ENCODE data around the gene CPNE7.

GRCh38 chr16:89588413-89589109, 13.0 kb downstream of the CPNE7 start:
- no peak for TF ChIP-seq CTCF (IDR thresholded peaks at IDR 0.05; ENCODE audit: low read depth, low read length)
- TF ChIP-seq POLR2A (IDR thresholded peaks at IDR 0.05; ENCODE audit: extremely low read depth, insufficient read length): no peak
